Stimulated activated naive CD4-positive, alpha-beta T cell treated with Interleukin-2 at 50 U/mL for 16 hours (primary cell): ENCODE measurements around the gene TJAP1.
"Not testable (repeated sequence)": the region's sequence is repeated elsewhere in the genome, so short reads cannot be mapped to it uniquely, and the experiment has no call there.

Source experiments
- DNase-seq: peaks from one replicate; lab custom pipeline; 2025; lab: John Stamatoyannopoulos, UW

The TJAP1 gene

GRCh38 chr6:43539409-43539808 lies 62.0 kb downstream of the TJAP1 start:
- not testable (repeated sequence) for DNase-seq

- no peak for DNase-seq
Observed at GRCh38 chr6:43540507-43540906, 63.1 kb downstream of the TJAP1 start.

- DNase-seq, result no peak
Observed at GRCh38 chr6:43541774-43542471, 64.6 kb downstream of the TJAP1 start.

GRCh38 chr6:43544461-43544860 lies 67.1 kb downstream of the TJAP1 start:
- DNase-seq, result no peak

GRCh38 chr6:43547222-43547621 lies 69.9 kb downstream of the TJAP1 start:
- no peak for DNase-seq
